ENCODE results near the gene MAD1L1.
A peak's percentile ranks its signal among the peaks of the same experiment; 100 is the strongest.

The MAD1L1 gene

GRCh38 chr7:2242541-2243429 is 10.0 kb upstream of the MAD1L1 start:
- DNase-seq = no peak

- DNase-seq = peak in 53 of 56 donors; percentile 11 to 83 (median 60)
Measured at GRCh38 chr7:2241580-2242540, 9.1 kb upstream of the MAD1L1 start, which contains the start of the genes MRM2 and NUDT1. Gene MRM2, minus strand, starts transcription at chr7:2242205. Its CDS starts 36 bp downstream, at chr7:2242169. Gene NUDT1, plus strand, starts transcription at chr7:2242226. Its CDS starts 2,349 bp downstream, at chr7:2244575.

DNA sequence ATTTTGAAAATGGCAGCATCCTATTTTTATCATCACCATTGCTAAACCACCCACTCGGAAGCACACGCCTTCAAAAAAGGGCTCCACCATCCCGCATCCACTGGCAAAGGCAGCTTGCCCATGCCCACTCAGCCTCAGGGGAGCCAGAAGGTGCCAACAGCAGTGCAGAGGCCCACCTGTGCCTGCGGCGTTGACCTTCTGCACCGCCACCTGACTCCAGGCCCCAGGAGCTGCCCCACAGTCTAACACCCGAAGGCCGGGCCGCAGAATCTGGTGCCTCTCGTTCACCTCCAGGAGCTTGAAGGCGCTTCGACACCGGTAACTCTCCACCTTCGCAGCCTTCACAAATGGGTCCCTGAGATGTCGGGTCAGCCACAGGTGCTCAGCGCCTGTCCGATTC is 6.5 kb upstream of the MAD1L1 start:
- no peak for DNase-seq

DNA sequence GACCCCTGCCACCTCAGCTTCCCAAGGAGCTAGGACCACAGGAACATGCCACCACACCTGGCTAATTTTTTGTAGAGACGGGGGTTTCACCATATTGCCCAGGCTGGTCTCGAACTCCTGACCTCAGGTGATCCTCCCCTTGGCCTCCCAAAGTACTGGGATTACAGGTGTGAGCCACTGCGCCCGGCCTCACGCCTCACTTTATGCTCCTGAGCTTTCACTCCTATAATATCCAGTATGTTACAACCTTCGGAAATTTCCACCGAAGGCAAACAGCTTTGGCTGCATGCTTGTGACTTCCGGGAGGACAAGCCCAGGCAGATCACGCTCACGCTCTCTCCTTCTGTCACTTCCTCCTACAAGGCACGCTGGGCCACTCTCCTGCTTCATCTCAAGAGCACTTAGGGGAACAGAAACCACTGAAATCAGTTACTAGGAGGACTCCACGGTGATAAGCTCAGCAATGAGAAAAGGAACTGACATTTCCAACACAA is 4.4 kb upstream of the MAD1L1 start:
- peak in 22 of 56 donors; percentile 14 to 61 (median 25) for DNase-seq

DNA sequence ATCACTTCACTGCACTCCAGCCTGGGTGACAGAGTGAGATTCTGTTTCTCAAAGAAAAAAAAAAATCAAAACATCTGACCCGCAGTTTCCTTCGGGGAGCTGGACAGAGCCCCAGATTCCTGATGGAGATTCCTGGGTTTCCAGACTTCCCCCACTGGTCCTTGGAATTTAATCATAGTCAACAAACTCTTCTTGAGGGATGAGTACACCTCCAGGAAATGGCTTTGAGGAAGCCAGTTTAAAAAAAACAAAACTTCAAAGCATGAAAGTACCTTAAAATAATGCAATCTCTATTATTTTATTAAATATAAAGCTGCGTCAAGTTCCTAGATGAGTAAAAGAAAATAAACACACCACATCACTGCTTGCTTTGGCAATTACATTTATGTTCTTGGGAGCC is 1.2 kb upstream of the MAD1L1 start:
- DNase-seq = no peak

GRCh38 chr7:2231992-2232765 is 566 bp downstream of the MAD1L1 start:
- no peak for DNase-seq

DNA sequence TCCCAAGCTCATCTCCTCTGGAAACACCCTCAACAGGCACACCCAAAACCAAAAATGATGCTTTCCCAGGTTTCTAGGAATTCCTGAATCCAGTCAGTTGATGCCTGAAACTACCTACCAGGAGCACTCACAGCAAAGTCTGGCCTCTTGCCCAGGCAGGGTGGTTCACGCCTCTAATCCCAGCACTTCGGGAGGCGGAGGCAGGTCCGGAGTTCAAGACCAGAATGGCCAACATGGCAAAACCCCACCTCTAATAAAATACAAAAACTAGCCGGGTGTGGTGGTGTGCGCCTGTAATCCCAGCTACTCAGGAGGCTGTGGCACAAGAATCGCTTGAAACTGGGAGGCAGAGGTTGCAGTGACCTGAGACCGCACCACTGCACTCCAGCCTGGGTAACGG is 1.9 kb downstream of the MAD1L1 start:
- DNase-seq = no peak

DNA sequence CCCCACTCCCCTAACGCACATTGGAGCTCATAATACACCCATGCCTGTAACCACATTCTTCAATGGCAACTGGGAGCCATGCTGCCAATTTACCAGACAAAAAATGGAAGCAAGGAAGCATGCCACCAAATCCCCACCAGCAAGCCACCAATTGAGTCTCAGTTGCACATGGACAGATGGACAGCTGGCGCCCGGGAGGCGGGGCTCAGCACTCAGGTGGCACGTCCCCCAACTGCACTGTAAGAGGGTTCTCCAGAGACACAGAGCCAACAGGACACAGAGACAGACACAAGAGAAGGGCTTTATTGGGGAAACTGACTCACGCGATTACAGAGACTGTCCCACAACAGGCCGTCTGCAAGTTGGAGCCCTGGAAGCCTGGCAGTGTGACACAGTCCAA is 2.5 kb downstream of the MAD1L1 start:
- DNase-seq = no peak

- DNase-seq = no peak
Measured at GRCh38 chr7:2229467-2229866, 3.3 kb downstream of the MAD1L1 start.

- DNase-seq = no peak
Measured at GRCh38 chr7:2228921-2229320, 3.8 kb downstream of the MAD1L1 start.

GRCh38 chr7:2227699-2228098 is 5.0 kb downstream of the MAD1L1 start:
- no peak for DNase-seq

GRCh38 chr7:2225830-2226229 is 6.9 kb downstream of the MAD1L1 start:
- DNase-seq = no peak

DNA sequence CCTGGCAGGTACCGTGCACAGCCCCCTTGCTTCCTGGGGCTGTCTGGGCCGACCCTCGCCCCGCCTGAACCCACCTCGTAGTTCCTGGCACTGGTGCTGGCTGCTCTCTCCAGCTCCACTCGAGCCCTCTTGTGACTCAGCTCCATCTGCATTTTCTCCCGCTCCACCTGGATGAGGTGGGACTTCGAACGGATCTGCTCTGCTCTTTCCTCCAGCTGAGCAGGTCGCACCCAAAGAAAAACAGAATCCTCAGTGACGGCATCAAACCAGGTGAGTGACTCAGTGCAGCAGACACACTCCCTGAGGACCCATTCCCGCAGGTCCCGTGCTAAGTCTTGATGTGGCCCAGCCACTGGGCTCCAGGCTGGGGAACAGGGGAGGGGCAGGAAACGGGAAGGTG is 7.4 kb downstream of the MAD1L1 start:
- no peak for DNase-seq

DNA sequence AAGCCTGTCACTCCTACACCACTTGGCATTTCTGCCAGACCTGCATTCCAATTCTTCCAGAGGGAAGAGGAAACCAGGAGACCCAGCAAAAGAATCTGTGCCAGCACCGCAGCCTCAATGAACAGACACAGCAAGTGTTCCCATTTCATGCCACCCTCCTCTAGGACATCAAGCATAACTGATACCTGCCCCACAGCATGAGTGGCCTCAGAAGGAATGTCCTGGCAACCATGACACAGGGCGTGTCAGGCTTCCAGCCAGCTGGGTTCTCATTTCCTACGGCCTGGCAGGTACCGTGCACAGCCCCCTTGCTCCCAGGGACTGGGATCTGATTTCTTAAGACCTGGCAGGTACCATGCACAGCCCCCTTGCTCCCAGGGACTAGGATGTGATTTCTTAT is 7.8 kb downstream of the MAD1L1 start:
- no peak for DNase-seq

- DNase-seq = no peak
Measured at GRCh38 chr7:2224491-2224928, 8.2 kb downstream of the MAD1L1 start.

GRCh38 chr7:2223321-2223720 is 9.4 kb downstream of the MAD1L1 start:
- DNase-seq = no peak

DNA sequence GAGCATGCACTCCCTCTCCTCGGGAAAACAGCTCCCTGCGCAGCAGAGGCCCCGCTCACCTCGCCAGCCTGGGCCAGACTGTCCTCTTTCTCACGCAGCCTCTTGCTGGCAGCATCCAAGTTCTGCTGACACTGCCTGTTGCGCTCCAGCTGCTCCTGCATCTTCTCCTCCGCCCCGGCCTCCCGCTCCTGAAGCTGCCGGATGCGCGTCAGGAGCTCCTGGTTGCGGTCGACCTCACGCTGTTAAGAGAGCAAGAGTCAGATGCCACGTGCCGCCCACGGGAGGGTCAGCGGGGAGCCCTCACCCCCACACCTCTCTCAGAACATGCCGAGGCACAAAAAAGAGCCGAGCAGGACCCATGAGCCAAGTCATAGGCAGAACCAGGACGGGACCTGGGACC is 10.2 kb downstream of the MAD1L1 start:
- DNase-seq = no peak

DNA sequence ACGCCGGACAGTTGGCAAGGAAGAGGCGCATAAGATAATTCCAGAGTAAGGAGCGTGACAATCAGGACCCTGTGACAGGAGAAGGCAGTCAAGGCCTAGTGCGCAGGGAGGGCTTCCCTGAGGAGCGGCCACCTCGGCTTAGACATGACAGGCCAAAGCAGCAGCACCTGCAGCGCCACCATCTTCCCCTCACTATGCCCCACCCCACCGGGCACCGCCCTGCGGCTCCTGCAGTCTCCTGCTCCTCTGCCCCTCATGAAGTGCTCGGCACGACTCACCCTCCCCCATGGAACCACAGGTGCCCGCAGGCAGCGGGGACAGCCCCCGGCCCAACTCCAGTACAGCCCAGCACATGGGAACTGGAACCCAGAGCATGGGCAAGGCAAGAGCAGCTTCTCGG is 11.8 kb downstream of the MAD1L1 start:
- DNase-seq = no peak

- DNase-seq = no peak
Measured at GRCh38 chr7:2220506-2220905, 12.2 kb downstream of the MAD1L1 start.

- no peak for DNase-seq
Measured at GRCh38 chr7:2220030-2220429, 12.7 kb downstream of the MAD1L1 start.

- no peak for DNase-seq
Measured at GRCh38 chr7:2219606-2220005, 13.1 kb downstream of the MAD1L1 start.
